SK-N-MC (cell line): Measurements from ENCODE around the gene CLEC16A.

Source experiments
- DNase-seq: peaks from one replicate; pipeline ENCODE4 v3.0.0-alpha.2; 2011; ENCODE audit warnings: low read depth, low spot score
- H3K27ac ChIP-seq: fragments of 200-600 bp; sonication (generic); 2 replicates; pipeline ENCODE4 v1.5.1; 2016; ENCODE audit warnings: mixed run types
- H3K36me3 ChIP-seq: fragments of 200-600 bp; sonication (generic); 2 replicates; pipeline ENCODE4 v1.6.1; 2017; ENCODE audit warnings: antibody characterized with exemption, low read length, mixed read lengths; ENCODE audit not compliant: insufficient read depth
- H3K4me3 ChIP-seq: fragments of 200-600 bp; sonication (generic); 2 replicates; pipeline ENCODE4 v1.5.1; 2016
- H3K9ac ChIP-seq: fragments of 200-600 bp; sonication (generic); 2 replicates; pipeline ENCODE4 v1.8.0; 2017; ENCODE audit warnings: mixed run types, mixed read lengths; ENCODE audit not compliant: insufficient read length
- H3K9me3 ChIP-seq: fragments of 200-600 bp; sonication (generic); 2 replicates; pipeline ENCODE4 v1.6.1; 2017; ENCODE audit warnings: low read depth, mild to moderate bottlenecking, antibody characterized with exemption, low read length, moderate library complexity, mixed read lengths
- EZH2 ChIP-seq: fragments of 200-600 bp; sonication (generic); IDR thresholded peaks from one replicate; pipeline ENCODE4 v1.6.1; 2017; ENCODE audit warnings: antibody characterized with exemption
- FOXP2 ChIP-seq: optimal IDR thresholded peaks from 2 replicates; pipeline ENCODE3; 2011; ENCODE audit warnings: mild to moderate bottlenecking, moderate library complexity; ENCODE audit not compliant: insufficient read depth; ENCODE audit errors: extremely low read length, control extremely low read depth
- POLR2AphosphoS5 ChIP-seq: IDR thresholded peaks from 2 replicates; pipeline ENCODE4 v1.6.1; 2012; ENCODE audit warnings: mild to moderate bottlenecking, low read depth, low read length, borderline replicate concordance

The CLEC16A gene

DNA sequence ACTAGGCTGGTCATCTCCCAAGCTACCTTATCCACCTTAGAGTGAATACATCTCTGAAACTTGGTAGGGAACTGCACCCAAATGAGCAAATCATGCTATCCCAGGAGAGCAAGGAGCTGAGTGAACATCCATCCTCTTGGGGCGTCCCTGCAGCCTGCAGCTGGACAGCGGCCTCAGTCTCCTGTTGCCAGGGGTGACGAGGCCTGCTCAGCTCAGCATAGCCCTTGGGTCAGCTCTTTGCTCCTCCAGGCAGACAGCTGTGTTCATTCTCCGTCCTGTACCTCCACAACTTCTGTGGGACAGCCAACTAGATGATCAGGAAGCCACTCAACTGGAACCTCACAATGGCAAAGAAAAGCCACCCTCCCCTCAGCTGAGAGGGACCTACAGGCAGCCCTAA lies 199.8 kb downstream of the CLEC16A start:
- H3K9me3 ChIP-seq = no peaks in the 10 kb centered on the region
- H3K27ac ChIP-seq = no peak overlapping the region
- no peak for TF ChIP-seq POLR2AphosphoS5
- DNase-seq = no peak
- H3K9ac ChIP-seq = no peak overlapping the region
- no peaks in the 10 kb centered on the region for H3K36me3 ChIP-seq
- no peak overlapping the region for H3K4me3 ChIP-seq

DNA sequence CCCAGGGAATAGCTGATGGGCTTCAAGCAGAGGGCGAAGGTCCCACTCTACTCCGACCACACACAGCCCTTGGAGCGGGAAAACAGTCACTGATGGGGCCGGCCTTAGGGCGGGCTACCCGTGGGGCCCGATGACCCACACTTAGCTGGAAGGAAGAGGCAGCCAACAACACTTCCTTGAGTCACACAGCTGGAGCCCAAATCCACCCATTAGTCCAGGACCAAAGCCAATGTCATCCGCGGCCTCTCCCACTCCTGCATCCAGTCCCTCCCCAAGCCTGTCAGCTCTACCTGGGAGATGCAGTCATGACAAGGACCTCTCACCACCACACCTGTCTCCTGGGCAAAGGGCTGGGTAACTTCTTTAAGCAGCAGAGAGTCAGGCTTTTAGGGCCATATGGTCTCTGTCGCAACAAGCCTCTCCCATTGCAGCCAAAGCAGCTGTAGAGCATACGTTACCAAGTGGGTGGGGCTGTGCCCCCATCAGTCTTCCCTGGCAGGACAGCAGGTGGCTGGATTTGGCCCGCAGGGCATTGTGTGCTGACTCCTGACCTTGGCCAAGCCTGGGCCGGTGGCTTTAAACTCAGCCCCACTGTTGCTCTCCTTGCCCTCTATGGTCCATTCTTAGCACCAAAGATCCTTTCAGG lies 200.9 kb downstream of the CLEC16A start:
- H3K4me3 ChIP-seq = no peak overlapping the region
- no peak overlapping the region for H3K27ac ChIP-seq
- no peak overlapping the region for H3K9ac ChIP-seq
- no peaks in the 10 kb centered on the region for H3K9me3 ChIP-seq
- TF ChIP-seq EZH2 = no peak
- no peak for TF ChIP-seq POLR2AphosphoS5
- TF ChIP-seq FOXP2 = no peak
- no peaks in the 10 kb centered on the region for H3K36me3 ChIP-seq
- DNase-seq = no peak

GRCh38 chr16:11145819-11146211 lies 201.5 kb downstream of the CLEC16A start:
- no peaks in the 10 kb centered on the region for H3K9me3 ChIP-seq
- H3K36me3 ChIP-seq = no peaks in the 10 kb centered on the region
- TF ChIP-seq FOXP2 = no peak
- TF ChIP-seq EZH2 = no peak
- TF ChIP-seq POLR2AphosphoS5 = no peak
- no peak for DNase-seq
- H3K4me3 ChIP-seq = no peak overlapping the region
- H3K27ac ChIP-seq = no peak overlapping the region
- H3K9ac ChIP-seq = no peak overlapping the region

GRCh38 chr16:11147033-11147753 lies 202.8 kb downstream of the CLEC16A start:
- Histone ChIP-seq H3K27ac (no peak overlapping the region), H3K36me3 (no peaks in the 10 kb centered on the region), H3K4me3 (no peak overlapping the region), H3K9me3 (no peaks in the 10 kb centered on the region), H3K9ac (no peak overlapping the region)
- TF ChIP-seq POLR2AphosphoS5 (no peak), FOXP2 (no peak), EZH2 (no peak)
- DNase-seq = no peak

- Histone ChIP-seq H3K9ac (no peak overlapping the region), H3K9me3 (no peaks in the 10 kb centered on the region), H3K4me3 (no peak overlapping the region), H3K36me3 (no peaks in the 10 kb centered on the region), H3K27ac (no peak overlapping the region)
- no peak for TF ChIP-seq FOXP2
- TF ChIP-seq POLR2AphosphoS5 = no peak
- TF ChIP-seq EZH2 = no peak
- no peak for DNase-seq
Observed at GRCh38 chr16:11147754-11148444, 203.5 kb downstream of the CLEC16A start.

- TF ChIP-seq POLR2AphosphoS5 = no peak
- TF ChIP-seq EZH2 = no peak
- no peak for TF ChIP-seq FOXP2
- Histone ChIP-seq H3K36me3 (no peaks in the 10 kb centered on the region), H3K9me3 (no peaks in the 10 kb centered on the region), H3K9ac (no peak overlapping the region), H3K27ac (no peak overlapping the region), H3K4me3 (no peak overlapping the region)
- no peak for DNase-seq
Observed at GRCh38 chr16:11149011-11149616, 204.8 kb downstream of the CLEC16A start.

DNA sequence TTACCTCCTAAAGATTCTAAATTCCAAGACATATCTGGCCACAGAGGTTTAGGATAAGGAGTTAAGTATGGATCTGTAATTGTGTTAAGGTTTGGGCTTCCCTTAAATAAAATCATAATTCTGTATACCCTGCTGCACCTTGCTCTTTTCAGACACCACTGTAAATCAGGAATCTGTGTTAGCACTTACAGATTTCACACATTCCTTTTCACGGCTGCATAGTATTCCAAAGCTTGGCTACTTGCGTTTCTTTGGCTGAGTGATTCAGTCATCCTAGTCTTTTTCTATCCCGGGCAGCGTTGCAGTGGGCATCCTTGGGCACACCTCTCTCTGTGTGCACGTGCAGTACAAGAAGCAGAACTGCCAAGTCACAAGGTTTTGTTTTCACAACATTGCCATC lies 205.8 kb downstream of the CLEC16A start:
- no peak for DNase-seq
- TF ChIP-seq POLR2AphosphoS5 (no peak), FOXP2 (no peak), EZH2 (no peak)
- no peaks in the 10 kb centered on the region for H3K9me3 ChIP-seq
- H3K9ac ChIP-seq = no peak overlapping the region
- H3K4me3 ChIP-seq = no peak overlapping the region
- H3K36me3 ChIP-seq = no peaks in the 10 kb centered on the region
- no peak overlapping the region for H3K27ac ChIP-seq

DNA sequence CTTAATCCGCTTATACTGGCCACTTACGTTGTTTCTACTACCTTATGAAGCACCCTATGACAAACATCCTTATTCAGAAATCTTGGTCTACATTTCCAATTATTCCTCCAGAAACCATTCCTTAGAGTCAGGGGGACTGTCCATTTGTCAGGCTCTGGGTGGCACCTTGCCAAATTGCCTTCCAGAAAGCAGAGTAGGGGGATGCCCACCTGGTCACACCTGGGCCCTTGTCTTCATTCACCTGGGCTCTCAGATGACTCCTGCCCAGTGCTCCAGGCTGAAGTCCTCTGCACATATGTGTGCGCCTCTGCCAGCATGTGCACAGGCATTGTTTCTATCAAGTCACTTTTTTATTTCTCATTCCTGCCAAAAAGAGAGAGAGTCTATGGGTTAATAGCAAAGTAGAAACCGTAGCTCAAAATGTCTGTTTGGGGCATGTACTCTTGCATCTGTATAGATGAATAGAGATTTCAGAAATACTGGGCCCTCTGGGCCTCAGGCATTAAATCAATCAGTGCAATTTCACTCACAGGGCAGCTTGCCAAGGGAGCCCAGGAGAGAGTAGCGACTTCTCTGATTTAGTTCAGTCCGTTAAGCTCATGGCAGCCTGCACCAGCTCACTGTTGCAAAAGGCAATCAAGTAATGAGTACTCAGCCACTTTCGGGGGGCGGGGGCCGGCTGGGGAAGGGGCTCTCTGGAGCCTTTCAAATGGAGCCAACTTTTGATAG lies 207.0 kb downstream of the CLEC16A start:
- TF ChIP-seq POLR2AphosphoS5 = no peak
- no peak for TF ChIP-seq FOXP2
- no peak for TF ChIP-seq EZH2
- Histone ChIP-seq H3K27ac (no peak overlapping the region), H3K9me3 (no peaks in the 10 kb centered on the region), H3K9ac (no peak overlapping the region), H3K36me3 (no peaks in the 10 kb centered on the region), H3K4me3 (peak overlapping the region; percentile 33; the same call in 1 of the 2 replicates)
- no peak for DNase-seq
